ENCODE results near the gene KCNMB2. TPM values are rescaled to one million over a fixed set of nuclear protein-coding genes. Genes with fewer than 3 reads are reported as not detected.

Gene KCNMB2
- total and polyA plus RNA-seq, 3 donors from 2014 or later, result 2.6 TPM; not detected in 2

DNA sequence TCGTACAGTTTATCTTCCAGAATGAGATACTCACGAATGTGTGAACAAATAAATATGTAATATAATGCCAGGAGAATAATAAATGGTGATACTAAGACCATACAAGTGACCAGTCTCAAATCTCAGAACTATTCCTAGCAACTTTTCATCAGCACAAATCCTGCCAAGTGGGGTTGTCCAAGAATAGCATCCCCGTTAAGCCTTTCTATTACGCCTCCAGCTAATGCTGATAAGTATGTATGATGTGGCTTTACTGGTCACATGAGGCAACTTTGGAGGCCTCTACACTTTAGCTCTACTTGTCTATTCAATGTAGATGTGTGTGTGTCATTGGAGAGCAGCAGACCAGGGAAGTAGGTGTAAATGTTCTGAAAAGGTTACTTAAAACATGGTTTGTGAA lies 129.5 kb downstream of the KCNMB2 start:
- intact Hi-C loops (cut with DNase I; ENCODE audit: low total_unique reads), result no loop called here
- 75% methylated on average over 4 of the region's 4 CpGs for WGBS, 2 donors
- no peak for DNase-seq

DNA sequence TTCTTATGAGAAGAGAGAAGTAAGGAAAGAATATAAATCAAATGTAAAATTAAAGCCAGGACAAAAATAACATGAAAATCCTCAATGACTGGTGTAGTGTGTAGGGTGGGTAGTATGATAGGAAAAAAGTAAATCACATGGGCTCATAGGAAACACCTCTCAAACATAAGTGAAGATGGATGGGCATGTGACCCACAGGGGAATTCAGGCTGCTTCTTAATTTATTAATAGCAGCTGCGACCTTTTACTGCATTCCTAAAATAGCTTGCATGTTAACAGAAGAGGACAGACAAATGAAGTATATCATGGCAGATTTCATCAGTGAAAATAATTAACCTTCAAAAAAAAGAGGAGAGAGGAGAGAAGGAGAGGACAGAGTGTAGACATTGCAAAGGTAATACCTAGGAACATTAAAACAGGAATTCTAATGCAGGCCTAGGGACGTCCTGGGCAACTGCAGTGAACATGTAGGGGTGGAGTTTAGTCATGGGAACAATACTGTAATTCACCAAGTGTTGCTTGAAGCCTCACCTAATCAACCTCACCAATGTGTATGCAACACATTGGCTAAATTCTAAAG lies 132.9 kb downstream of the KCNMB2 start:
- no peak for DNase-seq
- no peaks in the 10 kb centered on the region for H3K4me1 ChIP-seq
- no peaks in the 10 kb centered on the region for H3K9me3 ChIP-seq
- no peak overlapping the region for H3K27ac ChIP-seq
- no peaks in the 10 kb centered on the region for H3K36me3 ChIP-seq (ENCODE audit: low read depth, missing control alignments)
- WGBS, 2 donors, result 53 to 55% methylated on average over 2 of the region's 2 CpGs
- intact Hi-C loops (cut with DNase I; ENCODE audit: low total_unique reads), result no loop called here
- H3K27me3 ChIP-seq, result no peaks in the 10 kb centered on the region
- H3K4me3 ChIP-seq, result no peak overlapping the region
- TF ChIP-seq POLR2A (IDR thresholded peaks at IDR 0.05), result no peak
- TF ChIP-seq, protein P1, sequence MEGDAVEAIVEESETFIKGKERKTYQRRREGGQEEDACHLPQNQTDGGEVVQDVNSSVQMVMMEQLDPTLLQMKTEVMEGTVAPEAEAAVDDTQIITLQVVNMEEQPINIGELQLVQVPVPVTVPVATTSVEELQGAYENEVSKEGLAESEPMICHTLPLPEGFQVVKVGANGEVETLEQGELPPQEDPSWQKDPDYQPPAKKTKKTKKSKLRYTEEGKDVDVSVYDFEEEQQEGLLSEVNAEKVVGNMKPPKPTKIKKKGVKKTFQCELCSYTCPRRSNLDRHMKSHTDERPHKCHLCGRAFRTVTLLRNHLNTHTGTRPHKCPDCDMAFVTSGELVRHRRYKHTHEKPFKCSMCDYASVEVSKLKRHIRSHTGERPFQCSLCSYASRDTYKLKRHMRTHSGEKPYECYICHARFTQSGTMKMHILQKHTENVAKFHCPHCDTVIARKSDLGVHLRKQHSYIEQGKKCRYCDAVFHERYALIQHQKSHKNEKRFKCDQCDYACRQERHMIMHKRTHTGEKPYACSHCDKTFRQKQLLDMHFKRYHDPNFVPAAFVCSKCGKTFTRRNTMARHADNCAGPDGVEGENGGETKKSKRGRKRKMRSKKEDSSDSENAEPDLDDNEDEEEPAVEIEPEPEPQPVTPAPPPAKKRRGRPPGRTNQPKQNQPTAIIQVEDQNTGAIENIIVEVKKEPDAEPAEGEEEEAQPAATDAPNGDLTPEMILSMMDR (IDR thresholded peaks at IDR 0.05), result no peak

More for the DNA sequence above, 129.5 kb downstream of the KCNMB2 start:
- TF ChIP-seq POLR2A (IDR thresholded peaks at IDR 0.05), result no peak
- TF ChIP-seq, protein P1 (IDR thresholded peaks at IDR 0.05), result no peak
- H3K36me3 ChIP-seq (ENCODE audit: low read depth, missing control alignments), result no peaks in the 10 kb centered on the region
- H3K27me3 ChIP-seq, result no peaks in the 10 kb centered on the region
- H3K4me1 ChIP-seq, result peaks cover 5% of the 10 kb centered on the region
- H3K4me3 ChIP-seq, result no peak overlapping the region
- H3K9me3 ChIP-seq, result no peaks in the 10 kb centered on the region
- no peak overlapping the region for H3K27ac ChIP-seq

DNA sequence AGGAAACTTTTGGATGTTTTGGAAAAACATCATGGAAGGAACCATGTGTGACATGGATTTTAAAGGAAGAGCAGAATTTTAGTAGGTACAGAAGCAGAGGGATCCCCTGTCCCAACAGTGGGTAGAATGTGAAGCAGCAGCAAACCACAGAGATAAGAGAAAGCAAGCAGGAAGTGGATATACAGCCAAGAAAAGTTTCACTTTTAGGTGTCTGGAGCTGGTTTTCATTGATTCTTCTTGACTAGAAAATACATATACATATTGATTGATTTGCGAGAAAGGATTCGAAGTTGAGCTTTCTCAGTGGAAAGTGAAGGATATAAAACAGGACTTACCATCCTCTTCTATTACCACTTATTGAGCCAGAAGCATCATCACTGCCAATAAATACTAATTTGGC lies 133.5 kb downstream of the KCNMB2 start:
- intact Hi-C loops (cut with DNase I; ENCODE audit: low total_unique reads), result no loop called here
- no peak overlapping the region for H3K27ac ChIP-seq
- no peaks in the 10 kb centered on the region for H3K27me3 ChIP-seq
- no peak overlapping the region for H3K4me3 ChIP-seq
- no peaks in the 10 kb centered on the region for H3K4me1 ChIP-seq
- no peaks in the 10 kb centered on the region for H3K36me3 ChIP-seq (ENCODE audit: low read depth, missing control alignments)
- 86 to 98% methylated on average over 2 of the region's 2 CpGs for WGBS, 2 donors
- no peak for DNase-seq
- TF ChIP-seq POLR2A (IDR thresholded peaks at IDR 0.05), result no peak
- TF ChIP-seq, protein P1 (IDR thresholded peaks at IDR 0.05), result no peak
- no peaks in the 10 kb centered on the region for H3K9me3 ChIP-seq

DNA sequence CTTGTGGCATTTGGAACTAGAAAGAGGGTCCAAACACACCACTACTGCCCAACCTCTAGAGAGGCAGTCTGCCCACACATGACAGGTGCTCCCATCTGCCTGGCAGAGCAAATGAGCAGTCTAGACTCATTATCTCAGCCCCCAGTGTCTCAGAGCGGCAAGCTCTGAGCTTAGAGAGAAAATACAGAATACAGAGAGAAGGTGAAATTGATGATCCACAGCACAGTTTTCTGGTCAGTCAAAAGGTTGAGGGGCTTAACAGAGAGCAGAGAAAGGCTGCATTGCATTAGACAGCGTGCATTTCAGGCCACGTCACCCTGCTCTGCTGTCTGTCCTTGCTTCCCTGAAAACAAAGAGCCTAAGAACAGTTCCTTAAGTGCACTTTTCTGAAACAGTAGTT lies 135.1 kb downstream of the KCNMB2 start:
- H3K36me3 ChIP-seq (ENCODE audit: low read depth, missing control alignments), result no peaks in the 10 kb centered on the region
- H3K9me3 ChIP-seq, result no peaks in the 10 kb centered on the region
- H3K27me3 ChIP-seq, result no peaks in the 10 kb centered on the region
- WGBS, 2 donors, result 49 to 65% methylated on average over 3 of the region's 3 CpGs
- no peak overlapping the region for H3K27ac ChIP-seq
- no peak for DNase-seq
- TF ChIP-seq POLR2A (IDR thresholded peaks at IDR 0.05), result no peak
- TF ChIP-seq, protein P1 (IDR thresholded peaks at IDR 0.05), result no peak
- H3K4me1 ChIP-seq, result no peaks in the 10 kb centered on the region
- no peak overlapping the region for H3K4me3 ChIP-seq
- intact Hi-C loops (cut with DNase I; ENCODE audit: low total_unique reads), result no loop called here

DNA sequence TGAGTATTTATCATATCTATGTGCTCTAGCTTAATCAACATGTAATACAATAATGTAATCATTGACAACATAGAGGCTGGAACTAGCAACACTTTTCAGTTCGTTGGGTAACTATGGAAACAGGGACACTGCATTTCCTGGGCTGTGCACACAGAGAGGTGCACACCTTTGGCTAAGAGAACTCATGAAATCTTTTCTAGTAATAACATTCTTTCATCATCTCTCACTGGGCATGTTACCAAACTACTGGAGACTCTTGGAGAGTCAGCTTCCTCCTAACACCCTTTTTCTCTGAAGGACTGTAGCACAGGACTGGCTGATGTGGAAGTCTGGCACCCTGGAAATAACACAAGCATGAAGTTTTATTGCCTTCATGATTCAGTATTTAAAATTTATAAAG lies 135.6 kb downstream of the KCNMB2 start:
- DNase-seq, result no peak
- Histone ChIP-seq H3K9me3 (no peaks in the 10 kb centered on the region), H3K4me3 (no peak overlapping the region), H3K36me3 (ENCODE audit: low read depth, missing control alignments) (no peaks in the 10 kb centered on the region), H3K4me1 (no peaks in the 10 kb centered on the region), H3K27me3 (no peaks in the 10 kb centered on the region), H3K27ac (no peak overlapping the region)
- TF ChIP-seq POLR2A (IDR thresholded peaks at IDR 0.05), result no peak
- TF ChIP-seq, protein P1 (IDR thresholded peaks at IDR 0.05), result no peak
- WGBS, 2 donors, result 19 to 37% methylated on average over 1 of the region's 1 CpG
- intact Hi-C loops (cut with DNase I; ENCODE audit: low total_unique reads), result no loop called here
